Chondrocyte (in vitro differentiated cells): ENCODE measurements around the gene SNRNP35. TPM values are rescaled to one million over a fixed set of nuclear protein-coding genes. Genes with fewer than 3 reads are reported as not detected.
A peak's percentile ranks its signal among the peaks of the same experiment; 100 is the strongest.

Experiments
- DNase-seq: peaks from one replicate; pipeline ENCODE4 v3.0.0; 2021; ENCODE audit warnings: mixed read lengths, low spot score
- H3K27ac Mint-ChIP-seq: one replicate; pipeline ENCODE4 v1.8.0; 2021; ENCODE audit warnings: mild to moderate bottlenecking, moderate library complexity, mixed read lengths; ENCODE audit not compliant: unreplicated experiment
- H3K27me3 Mint-ChIP-seq: 2 replicates; pipeline ENCODE4 v1.8.0; 2021; ENCODE audit warnings: low read depth, mixed read lengths
- H3K36me3 Mint-ChIP-seq: 2 replicates; pipeline ENCODE4 v1.8.0; 2021; ENCODE audit warnings: low read depth, mixed read lengths
- H3K4me1 Mint-ChIP-seq: 2 replicates; pipeline ENCODE4 v1.8.0; 2021; ENCODE audit warnings: low read depth, mild to moderate bottlenecking, mixed read lengths
- H3K4me3 Mint-ChIP-seq: one replicate; pipeline ENCODE4 v1.8.0; 2021; ENCODE audit warnings: mild to moderate bottlenecking, moderate library complexity, mixed read lengths; ENCODE audit not compliant: unreplicated experiment
- H3K9me3 Mint-ChIP-seq: 2 replicates; pipeline ENCODE4 v1.8.0; 2021; ENCODE audit warnings: low read depth, mixed read lengths
- CTCF ChIP-seq: fragments of 200-600 bp; sonication (generic); IDR thresholded peaks from 2 replicates; pipeline ENCODE4 v1.5.0; 2021; ENCODE audit warnings: antibody characterized with exemption, mild to moderate bottlenecking, moderate library complexity
- total RNA-seq: library from RNA; stranded (reverse); gene quantifications from 3 replicates; pipeline ENCODE4 v1.2.1, GENCODE V29; 2021

SNRNP35 gene
- total RNA-seq, 1 donor from 2014 or later = 9.2 TPM

GRCh38 chr12:123482876-123483275 lies 24.9 kb downstream of the SNRNP35 start:
- Mint-ChIP-seq H3K4me3 (no peak overlapping the region), H3K4me1 (peaks cover 51% of the 10 kb centered on the region), H3K27me3 (no peaks in the 10 kb centered on the region), H3K36me3 (peaks cover 14% of the 10 kb centered on the region), H3K9me3 (no peaks in the 10 kb centered on the region), H3K27ac (no peak overlapping the region)
- TF ChIP-seq CTCF = no peak
- no peak for DNase-seq

DNA sequence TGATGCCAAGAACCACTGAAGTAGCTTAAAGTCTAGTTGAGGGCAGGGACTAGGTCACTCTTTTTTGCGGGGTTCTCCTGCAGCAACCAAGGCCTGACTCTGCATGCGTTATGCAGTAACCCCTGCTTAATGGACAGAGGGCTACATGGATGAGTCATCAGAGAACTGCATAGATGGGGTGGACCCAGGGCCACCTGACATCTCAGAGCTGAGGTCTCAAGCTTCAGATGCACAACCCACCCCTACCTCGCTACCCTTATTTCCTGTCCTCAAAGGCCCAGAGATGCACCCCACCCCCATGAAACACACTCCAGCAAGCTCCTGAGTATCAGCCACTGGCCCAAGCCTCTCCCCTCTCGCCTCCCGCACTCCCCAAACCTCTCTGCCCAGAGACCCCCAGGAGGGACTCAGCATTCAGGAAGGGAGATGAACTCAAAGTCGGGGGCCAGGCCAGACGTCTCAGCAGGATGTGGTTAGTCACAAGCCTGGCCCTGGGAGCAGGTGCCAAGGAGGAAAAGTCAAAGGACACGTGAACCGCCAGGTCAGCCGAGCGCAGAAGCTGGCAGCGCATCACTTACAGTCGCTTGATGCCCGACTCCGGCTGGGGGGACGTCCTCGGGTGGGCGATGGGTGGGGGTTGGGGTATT lies 25.8 kb downstream of the SNRNP35 start:
- H3K27ac Mint-ChIP-seq = peak overlapping the region; percentile 41
- peaks cover 12% of the 10 kb centered on the region for H3K36me3 Mint-ChIP-seq
- TF ChIP-seq CTCF = no peak
- H3K9me3 Mint-ChIP-seq = no peaks in the 10 kb centered on the region
- no peak overlapping the region for H3K4me3 Mint-ChIP-seq
- H3K4me1 Mint-ChIP-seq = peaks cover 43% of the 10 kb centered on the region
- DNase-seq = no peak
- no peaks in the 10 kb centered on the region for H3K27me3 Mint-ChIP-seq

DNA sequence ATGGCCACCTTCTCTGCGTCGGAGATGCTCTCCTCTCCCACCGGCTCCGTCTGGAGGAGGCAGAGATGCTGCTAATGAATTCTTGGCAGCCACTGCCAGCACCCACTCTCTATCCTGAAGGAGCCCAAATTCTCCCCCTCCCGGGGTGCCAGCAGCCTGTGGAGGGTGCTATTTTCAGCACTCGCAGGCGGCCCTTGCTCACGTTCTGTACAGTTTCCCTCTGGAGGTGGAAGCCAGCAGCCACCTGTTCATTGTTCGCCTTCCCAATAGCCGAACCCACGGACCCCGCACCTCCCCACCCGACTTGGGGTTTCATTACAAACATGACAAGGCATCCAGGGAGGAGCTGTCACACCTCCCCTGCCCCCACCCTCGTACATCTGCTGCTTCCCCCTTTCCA lies 27.8 kb downstream of the SNRNP35 start:
- Mint-ChIP-seq H3K9me3 (no peaks in the 10 kb centered on the region), H3K4me3 (no peak overlapping the region), H3K27ac (no peak overlapping the region), H3K27me3 (no peaks in the 10 kb centered on the region), H3K36me3 (peaks cover 12% of the 10 kb centered on the region), H3K4me1 (peaks cover 24% of the 10 kb centered on the region)
- DNase-seq = no peak
- TF ChIP-seq CTCF = no peak

GRCh38 chr12:123487428-123487827 lies 29.5 kb downstream of the SNRNP35 start:
- no peak for TF ChIP-seq CTCF
- Mint-ChIP-seq H3K36me3 (peaks cover 12% of the 10 kb centered on the region), H3K4me1 (peaks cover 26% of the 10 kb centered on the region), H3K27ac (no peak overlapping the region), H3K27me3 (no peaks in the 10 kb centered on the region), H3K9me3 (no peaks in the 10 kb centered on the region), H3K4me3 (no peak overlapping the region)
- DNase-seq = no peak

DNA sequence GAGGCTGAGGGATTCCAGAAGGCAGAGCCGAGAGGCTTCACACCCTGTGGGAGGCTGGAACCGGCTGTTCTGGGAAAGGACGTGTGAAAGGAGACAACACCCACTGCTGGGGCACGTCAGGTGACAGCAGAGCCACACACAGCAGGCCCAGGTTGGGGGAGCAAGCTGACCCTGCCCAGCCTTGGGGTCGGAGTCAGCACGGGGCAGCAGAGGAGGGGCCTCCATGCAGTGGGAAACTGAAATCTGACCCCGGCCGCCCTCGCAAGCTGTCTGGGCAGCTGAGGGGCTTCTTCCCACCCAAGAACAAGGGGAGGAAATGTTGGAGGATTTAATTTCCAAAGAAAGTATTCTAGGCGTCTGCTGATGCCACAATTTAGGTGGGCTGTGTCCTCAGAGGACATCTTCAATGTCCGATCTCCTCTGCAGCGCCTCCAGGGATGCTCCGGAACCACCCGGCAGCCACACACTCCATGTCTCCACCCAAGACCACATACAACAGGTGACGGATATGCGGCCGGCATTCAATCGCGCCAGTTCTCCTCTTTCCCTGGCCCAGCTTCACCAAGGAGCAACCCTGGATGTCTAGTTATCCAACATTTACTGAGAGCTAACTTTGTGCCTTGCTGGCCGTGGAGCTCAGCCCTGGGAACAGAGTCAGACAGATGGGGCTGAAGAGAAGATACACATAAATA lies 30.7 kb downstream of the SNRNP35 start:
- no peak overlapping the region for H3K27ac Mint-ChIP-seq
- H3K27me3 Mint-ChIP-seq = no peaks in the 10 kb centered on the region
- peaks cover 10% of the 10 kb centered on the region for H3K36me3 Mint-ChIP-seq
- H3K9me3 Mint-ChIP-seq = no peaks in the 10 kb centered on the region
- H3K4me1 Mint-ChIP-seq = peaks cover 25% of the 10 kb centered on the region
- H3K4me3 Mint-ChIP-seq = no peak overlapping the region
- no peak for TF ChIP-seq CTCF
- DNase-seq = no peak
